ENCODE data around the gene MYH6.
A peak's percentile ranks its signal among the peaks of the same experiment; 100 is the strongest.

Gene MYH6

DNA sequence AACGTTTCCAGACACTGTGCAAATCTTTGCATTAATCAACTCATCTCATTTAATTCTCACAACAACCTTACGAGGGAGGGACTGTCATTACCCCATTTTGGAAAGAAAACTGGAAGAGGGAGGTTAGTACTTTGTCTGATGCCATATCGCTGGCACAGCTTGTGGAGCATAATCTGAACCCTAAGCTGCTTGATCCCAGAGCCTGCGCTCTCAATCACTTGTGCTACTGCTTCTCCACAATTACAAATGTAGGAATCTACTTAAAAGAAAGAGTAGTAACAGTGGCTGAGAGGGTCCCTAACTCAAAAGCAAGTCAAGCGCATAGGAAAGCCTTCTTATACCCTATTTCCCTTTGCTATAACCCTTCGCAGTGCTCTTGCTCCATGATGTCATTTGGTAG lies 46.3 kb downstream of the MYH6 start:
- H3K36me3 ChIP-seq (ENCODE audit: low read depth), result no peaks in the 10 kb centered on the region; the same call in 1 of the 2 replicates
- H3K27ac ChIP-seq (ENCODE audit: poor library complexity, severe bottlenecking), result no peak overlapping the region
- peaks cover 4% of the 10 kb centered on the region for H3K4me1 ChIP-seq (ENCODE audit: insufficient read depth, poor library complexity, severe bottlenecking)
- peak; percentile 11 for DNase-seq (ENCODE audit: low spot score)
- TF ChIP-seq, protein P1, sequence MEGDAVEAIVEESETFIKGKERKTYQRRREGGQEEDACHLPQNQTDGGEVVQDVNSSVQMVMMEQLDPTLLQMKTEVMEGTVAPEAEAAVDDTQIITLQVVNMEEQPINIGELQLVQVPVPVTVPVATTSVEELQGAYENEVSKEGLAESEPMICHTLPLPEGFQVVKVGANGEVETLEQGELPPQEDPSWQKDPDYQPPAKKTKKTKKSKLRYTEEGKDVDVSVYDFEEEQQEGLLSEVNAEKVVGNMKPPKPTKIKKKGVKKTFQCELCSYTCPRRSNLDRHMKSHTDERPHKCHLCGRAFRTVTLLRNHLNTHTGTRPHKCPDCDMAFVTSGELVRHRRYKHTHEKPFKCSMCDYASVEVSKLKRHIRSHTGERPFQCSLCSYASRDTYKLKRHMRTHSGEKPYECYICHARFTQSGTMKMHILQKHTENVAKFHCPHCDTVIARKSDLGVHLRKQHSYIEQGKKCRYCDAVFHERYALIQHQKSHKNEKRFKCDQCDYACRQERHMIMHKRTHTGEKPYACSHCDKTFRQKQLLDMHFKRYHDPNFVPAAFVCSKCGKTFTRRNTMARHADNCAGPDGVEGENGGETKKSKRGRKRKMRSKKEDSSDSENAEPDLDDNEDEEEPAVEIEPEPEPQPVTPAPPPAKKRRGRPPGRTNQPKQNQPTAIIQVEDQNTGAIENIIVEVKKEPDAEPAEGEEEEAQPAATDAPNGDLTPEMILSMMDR (IDR thresholded peaks at IDR 0.05; ENCODE audit: poor library complexity, severe bottlenecking), result no peak
- H3K27me3 ChIP-seq (ENCODE audit: insufficient read depth, poor library complexity, severe bottlenecking), result no peaks in the 10 kb centered on the region
- no peak overlapping the region for H3K4me3 ChIP-seq (ENCODE audit: severe bottlenecking)
- no peak for ATAC-seq (ENCODE audit: low read depth)
- H3K9me3 ChIP-seq (ENCODE audit: severe bottlenecking), result no peaks in the 10 kb centered on the region

DNA sequence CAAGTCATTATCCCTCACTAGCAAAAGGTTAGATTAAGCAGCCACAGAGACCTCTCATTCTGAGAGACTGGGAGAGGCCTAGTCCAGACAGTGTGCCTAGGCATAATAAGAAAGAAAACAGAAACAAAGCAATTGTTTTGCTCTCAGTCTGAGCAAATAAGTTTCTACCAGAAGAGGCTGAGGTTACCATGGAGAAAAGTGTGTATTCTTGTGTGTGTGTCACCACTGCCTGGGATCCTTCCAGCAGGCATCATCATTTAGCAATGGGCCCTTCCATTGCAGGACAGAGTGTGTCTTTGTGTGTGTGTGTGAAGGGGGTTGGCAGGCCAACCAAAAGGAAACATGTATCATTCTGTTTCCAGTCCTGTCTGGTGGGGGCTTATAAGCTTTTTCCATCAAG lies 46.8 kb downstream of the MYH6 start:
- Histone ChIP-seq H3K4me3 (ENCODE audit: severe bottlenecking) (no peak overlapping the region), H3K27ac (ENCODE audit: poor library complexity, severe bottlenecking) (no peak overlapping the region), H3K36me3 (ENCODE audit: low read depth) (no peaks in the 10 kb centered on the region; the same call in 1 of the 2 replicates), H3K4me1 (ENCODE audit: insufficient read depth, poor library complexity, severe bottlenecking) (no peaks in the 10 kb centered on the region), H3K27me3 (ENCODE audit: insufficient read depth, poor library complexity, severe bottlenecking) (no peaks in the 10 kb centered on the region), H3K9me3 (ENCODE audit: severe bottlenecking) (no peaks in the 10 kb centered on the region)
- ATAC-seq (ENCODE audit: low read depth), result no peak
- TF ChIP-seq, protein P1 (IDR thresholded peaks at IDR 0.05; ENCODE audit: poor library complexity, severe bottlenecking), result no peak
- DNase-seq (ENCODE audit: low spot score), result no peak

DNA sequence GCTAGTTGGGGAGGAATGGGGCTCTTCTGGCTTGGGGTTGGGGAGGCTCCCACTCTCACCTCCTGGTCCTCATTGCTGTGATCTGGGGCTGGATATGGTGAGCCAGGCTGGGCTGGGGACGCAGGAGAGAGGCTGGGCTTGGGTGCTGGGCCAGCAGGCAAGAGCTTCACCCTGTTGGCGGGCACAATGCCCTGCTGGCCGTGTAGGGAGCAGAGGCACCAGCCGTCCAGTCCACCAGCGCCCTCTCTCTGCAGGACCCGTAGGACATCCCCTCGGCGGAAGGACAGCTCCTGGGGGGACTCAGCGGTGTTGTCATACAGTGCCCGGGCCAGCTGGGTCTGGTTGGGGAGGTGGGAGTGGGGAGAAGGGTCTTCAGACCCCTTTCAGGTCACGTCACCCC lies 47.6 kb downstream of the MYH6 start:
- Histone ChIP-seq H3K27me3 (ENCODE audit: insufficient read depth, poor library complexity, severe bottlenecking) (no peaks in the 10 kb centered on the region), H3K4me1 (ENCODE audit: insufficient read depth, poor library complexity, severe bottlenecking) (no peaks in the 10 kb centered on the region), H3K9me3 (ENCODE audit: severe bottlenecking) (no peaks in the 10 kb centered on the region), H3K36me3 (ENCODE audit: low read depth) (no peaks in the 10 kb centered on the region; the same call in 1 of the 2 replicates), H3K4me3 (ENCODE audit: severe bottlenecking) (no peak overlapping the region), H3K27ac (ENCODE audit: poor library complexity, severe bottlenecking) (no peak overlapping the region)
- ATAC-seq (ENCODE audit: low read depth) (no peak), DNase-seq (ENCODE audit: low spot score) (peak; percentile 73)
- TF ChIP-seq, protein P1 (IDR thresholded peaks at IDR 0.05; ENCODE audit: poor library complexity, severe bottlenecking), result no peak

DNA sequence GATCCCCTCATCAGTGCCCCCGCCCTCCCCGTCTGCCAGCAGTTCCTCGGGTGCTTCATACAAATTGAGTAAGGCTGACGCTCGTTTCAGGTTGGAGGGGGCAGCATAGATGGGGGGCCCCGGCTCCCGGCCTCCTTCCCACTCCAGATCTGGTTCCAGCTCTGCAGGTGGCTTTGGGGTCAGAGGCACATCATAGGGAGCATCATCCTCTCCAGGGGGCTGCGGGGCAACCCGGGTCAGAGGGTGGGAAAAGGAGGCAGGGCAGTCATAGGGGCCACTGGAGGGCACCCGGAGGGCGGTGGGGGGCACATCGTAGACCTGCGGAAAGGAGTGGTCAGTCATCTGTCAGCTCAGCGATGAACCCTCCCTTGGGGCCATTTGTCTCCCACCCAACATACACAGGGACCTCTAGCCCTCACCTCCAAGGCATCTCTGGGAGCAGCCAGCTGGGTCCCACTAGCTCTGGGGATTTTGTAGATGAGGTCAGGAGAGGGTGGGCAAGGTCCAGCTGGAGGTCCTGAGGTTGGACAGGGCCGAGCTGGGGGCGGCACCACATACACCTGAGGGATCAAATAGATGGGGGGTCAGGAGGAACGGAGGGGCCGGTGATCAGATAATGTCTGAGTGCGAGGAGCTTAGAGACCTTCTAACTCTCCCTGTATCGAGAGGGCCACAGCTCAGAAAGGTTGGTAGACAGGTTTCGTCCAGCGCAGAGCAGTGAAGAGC lies 48.2 kb downstream of the MYH6 start:
- TF ChIP-seq, protein P1 (IDR thresholded peaks at IDR 0.05; ENCODE audit: poor library complexity, severe bottlenecking), result no peak
- no peak for ATAC-seq (ENCODE audit: low read depth)
- H3K9me3 ChIP-seq (ENCODE audit: severe bottlenecking), result no peaks in the 10 kb centered on the region
- H3K4me3 ChIP-seq (ENCODE audit: severe bottlenecking), result no peak overlapping the region
- no peaks in the 10 kb centered on the region for H3K27me3 ChIP-seq (ENCODE audit: insufficient read depth, poor library complexity, severe bottlenecking)
- no peak overlapping the region for H3K27ac ChIP-seq (ENCODE audit: poor library complexity, severe bottlenecking)
- peak; percentile 54 for DNase-seq (ENCODE audit: low spot score)
- no peaks in the 10 kb centered on the region for H3K4me1 ChIP-seq (ENCODE audit: insufficient read depth, poor library complexity, severe bottlenecking)
- H3K36me3 ChIP-seq (ENCODE audit: low read depth), result no peaks in the 10 kb centered on the region; the same call in 1 of the 2 replicates

DNA sequence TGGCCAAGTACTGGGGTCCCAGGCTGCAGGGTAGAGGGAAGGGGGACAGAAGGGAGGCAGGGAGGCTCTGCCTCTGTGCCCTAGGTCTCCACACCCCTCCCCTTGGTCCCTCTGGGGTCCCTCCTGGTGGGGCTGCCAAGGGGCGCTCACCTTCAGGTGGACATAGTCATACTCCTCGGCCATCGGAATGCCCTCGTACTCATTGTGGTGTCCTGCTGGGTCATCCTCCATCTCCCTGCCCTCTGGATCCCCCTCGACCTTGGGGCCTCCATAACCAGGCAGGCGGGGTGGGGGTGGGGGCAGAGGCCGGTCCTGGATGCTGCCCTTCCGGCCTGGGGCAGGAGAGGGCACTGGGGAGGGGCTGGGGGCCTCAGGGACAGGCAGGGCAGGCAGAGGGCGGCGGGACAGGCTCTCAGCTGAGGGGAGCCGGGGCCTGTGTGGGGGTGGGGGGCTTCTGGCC lies 48.9 kb downstream of the MYH6 start:
- Histone ChIP-seq H3K27ac (ENCODE audit: poor library complexity, severe bottlenecking) (no peak overlapping the region), H3K27me3 (ENCODE audit: insufficient read depth, poor library complexity, severe bottlenecking) (no peaks in the 10 kb centered on the region), H3K9me3 (ENCODE audit: severe bottlenecking) (no peaks in the 10 kb centered on the region), H3K36me3 (ENCODE audit: low read depth) (no peaks in the 10 kb centered on the region; the same call in 1 of the 2 replicates), H3K4me1 (ENCODE audit: insufficient read depth, poor library complexity, severe bottlenecking) (no peaks in the 10 kb centered on the region), H3K4me3 (ENCODE audit: severe bottlenecking) (no peak overlapping the region)
- TF ChIP-seq, protein P1 (IDR thresholded peaks at IDR 0.05; ENCODE audit: poor library complexity, severe bottlenecking), result no peak
- DNase-seq (ENCODE audit: low spot score) (peak; percentile 44), ATAC-seq (ENCODE audit: low read depth) (no peak)

Measured in RWPE2 (cell line).